GM21529 (cell line): ENCODE measurements around the gene USP2.

Experiments
- ATAC-seq: cut with Tn5 transposase; IDR thresholded peaks from one replicate; pipeline ENCODE4 v1.9.1; 2021; ENCODE audit not compliant: unreplicated experiment

Gene USP2, protein sequence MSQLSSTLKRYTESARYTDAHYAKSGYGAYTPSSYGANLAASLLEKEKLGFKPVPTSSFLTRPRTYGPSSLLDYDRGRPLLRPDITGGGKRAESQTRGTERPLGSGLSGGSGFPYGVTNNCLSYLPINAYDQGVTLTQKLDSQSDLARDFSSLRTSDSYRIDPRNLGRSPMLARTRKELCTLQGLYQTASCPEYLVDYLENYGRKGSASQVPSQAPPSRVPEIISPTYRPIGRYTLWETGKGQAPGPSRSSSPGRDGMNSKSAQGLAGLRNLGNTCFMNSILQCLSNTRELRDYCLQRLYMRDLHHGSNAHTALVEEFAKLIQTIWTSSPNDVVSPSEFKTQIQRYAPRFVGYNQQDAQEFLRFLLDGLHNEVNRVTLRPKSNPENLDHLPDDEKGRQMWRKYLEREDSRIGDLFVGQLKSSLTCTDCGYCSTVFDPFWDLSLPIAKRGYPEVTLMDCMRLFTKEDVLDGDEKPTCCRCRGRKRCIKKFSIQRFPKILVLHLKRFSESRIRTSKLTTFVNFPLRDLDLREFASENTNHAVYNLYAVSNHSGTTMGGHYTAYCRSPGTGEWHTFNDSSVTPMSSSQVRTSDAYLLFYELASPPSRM

DNA sequence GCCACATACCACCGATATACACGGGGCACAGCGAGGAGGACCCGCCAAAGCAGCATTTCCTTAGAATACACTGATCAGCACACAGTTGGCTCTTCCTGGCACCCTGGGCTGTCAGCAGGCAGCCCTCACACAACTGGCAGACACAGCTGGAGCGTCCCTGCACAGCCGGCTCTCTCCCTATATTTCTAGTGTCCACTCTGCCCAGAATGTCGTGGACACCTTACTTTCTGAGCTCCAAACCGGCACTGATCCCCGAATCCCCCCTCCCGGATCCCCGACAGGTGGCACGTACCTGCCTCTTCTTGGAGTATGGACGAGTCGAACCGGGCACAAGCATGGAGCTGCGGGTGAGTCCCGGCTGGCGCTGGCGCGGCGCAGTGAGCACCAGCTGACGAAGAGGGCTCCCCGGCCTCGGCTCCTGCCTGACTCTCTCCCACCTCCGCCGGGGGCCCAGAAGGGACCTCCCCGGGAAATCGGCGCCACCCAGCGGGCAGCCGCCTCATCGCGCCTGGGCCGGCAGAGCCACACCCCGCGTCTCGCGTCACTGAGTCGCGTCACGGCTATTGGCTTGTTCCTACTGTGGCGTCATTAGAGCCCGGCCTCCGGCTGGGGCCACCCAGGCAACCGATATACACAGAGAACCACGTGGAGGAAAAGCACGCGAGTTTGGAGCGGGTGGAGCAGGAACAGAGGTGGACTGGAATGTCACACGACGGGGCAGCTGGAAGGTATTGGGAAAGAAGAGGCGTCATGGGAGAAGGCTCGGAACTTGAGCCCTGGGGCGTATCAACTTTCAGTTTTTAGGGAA, at the start of gene USP2:
USP2 (minus strand) TSS at position 510 of the 808 bp plus-strand sequence. CDS start 8,210 bp downstream, outside the sequence.
- peak; percentile 99 for ATAC-seq

DNA sequence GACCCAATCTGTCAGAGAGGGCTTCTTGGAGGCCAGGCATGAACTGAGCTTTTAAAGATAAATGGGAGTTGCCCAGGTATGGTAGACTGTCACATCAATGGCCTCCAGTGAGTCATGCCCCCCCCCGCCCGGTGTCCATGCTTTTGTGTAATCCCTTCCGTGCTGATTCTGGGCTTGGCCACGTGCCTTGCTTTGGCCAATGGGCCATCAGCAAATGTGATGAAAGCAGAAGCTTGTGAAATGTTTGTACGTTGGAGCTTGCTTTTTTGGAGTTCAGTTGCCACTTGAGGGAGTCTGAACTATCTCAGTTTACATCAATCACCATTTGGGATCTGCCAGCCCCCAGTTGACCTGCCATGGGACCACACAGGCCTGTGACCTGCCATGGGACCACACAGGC, 45.8 kb upstream of the USP2 start:
- ATAC-seq: no peak

DNA sequence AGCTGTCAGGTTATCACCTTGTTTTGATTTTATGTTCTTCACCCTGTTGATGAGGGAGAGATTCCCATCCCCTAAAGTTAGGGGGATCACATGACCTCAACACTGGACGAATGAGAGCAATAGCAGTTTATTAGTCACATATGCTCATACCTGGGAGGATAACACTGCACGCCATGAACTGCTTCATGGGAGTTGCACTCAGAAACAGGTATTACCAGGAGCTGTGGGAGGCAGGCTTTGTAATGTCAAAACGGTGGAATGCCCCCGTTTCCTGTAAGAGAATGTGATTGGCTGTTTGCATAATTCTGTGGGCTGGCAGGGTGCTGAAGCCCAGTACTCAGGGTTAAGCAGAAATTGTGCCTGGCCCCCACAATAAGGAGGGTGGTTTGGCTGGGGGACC, 44.7 kb upstream of the USP2 start:
- ATAC-seq: no peak

DNA sequence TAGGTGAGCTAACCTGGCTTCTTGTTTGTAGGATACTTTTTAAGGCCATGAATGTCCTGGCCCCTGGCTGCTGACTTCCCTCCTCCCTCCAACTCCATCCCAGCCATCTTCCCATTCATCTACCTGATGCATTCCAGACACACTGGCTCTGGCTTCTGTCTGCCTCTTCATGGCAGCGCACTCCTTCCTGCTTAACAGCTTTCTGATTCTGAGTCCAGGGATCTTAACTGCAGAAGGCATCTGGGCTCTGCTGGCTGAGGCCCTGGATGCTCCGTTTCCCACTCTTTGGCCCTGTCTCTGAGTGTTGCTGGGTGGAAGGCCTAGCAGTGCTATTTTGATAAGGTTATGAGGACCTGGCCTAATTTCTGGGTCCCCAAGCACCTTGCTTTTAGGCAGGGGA, 43.3 kb upstream of the USP2 start:
- no peak for ATAC-seq

DNA sequence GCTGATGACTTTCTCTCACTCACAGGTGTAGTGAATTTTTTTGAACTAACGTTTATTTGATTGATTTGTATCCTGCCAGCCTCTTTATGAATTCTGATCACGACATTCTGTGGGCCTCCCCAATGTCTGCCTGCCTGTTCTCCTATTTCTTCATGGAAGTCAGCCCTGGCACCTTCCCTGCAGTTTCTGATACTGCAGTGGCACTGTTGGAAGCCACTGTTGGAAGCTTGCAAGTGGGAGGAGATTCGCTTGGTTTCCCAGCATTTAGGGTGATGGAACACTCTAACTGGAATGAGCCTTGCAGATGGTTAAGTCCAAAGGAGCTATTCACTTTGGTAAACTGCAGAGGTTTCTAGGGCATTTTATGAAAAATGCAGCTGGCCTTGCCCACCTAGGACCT, 42.8 kb upstream of the USP2 start:
- no peak for ATAC-seq

DNA sequence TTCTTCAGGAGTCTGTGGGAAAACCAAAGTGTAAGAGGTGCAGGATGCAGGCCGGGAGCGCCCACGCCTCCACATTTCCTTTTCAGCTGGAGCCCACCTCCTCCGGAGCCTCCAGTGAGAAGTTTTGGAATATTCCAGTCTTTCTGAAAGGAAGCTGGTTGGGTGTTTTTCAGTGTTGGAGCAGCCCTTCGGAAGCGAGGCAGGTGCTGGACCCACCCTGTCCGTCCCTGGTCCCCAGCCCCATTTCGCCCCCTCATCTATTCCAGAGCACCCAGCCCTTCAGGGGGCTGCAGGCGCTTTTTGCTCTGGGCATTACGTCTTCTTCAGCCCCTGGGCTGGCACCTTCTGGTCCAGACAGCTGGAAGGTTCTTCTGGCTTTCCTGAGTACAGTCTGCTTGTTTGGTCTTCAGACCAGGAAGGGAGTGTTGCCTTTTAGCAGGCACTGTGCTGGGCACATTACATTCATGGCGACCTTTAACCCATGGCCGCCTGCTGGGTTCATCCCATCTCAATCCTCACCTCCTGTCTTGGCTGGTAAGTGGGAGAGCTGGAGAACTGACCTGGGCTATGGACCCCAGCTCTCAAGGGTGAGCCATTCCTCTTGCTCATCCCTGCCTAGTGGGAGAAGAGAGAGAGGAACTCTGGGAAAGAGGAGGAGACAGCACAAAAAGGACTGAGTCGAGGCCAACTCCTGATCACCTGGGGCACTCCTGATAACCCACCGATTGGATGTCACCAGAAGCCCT, 42.2 kb upstream of the USP2 start:
- ATAC-seq: no peak

DNA sequence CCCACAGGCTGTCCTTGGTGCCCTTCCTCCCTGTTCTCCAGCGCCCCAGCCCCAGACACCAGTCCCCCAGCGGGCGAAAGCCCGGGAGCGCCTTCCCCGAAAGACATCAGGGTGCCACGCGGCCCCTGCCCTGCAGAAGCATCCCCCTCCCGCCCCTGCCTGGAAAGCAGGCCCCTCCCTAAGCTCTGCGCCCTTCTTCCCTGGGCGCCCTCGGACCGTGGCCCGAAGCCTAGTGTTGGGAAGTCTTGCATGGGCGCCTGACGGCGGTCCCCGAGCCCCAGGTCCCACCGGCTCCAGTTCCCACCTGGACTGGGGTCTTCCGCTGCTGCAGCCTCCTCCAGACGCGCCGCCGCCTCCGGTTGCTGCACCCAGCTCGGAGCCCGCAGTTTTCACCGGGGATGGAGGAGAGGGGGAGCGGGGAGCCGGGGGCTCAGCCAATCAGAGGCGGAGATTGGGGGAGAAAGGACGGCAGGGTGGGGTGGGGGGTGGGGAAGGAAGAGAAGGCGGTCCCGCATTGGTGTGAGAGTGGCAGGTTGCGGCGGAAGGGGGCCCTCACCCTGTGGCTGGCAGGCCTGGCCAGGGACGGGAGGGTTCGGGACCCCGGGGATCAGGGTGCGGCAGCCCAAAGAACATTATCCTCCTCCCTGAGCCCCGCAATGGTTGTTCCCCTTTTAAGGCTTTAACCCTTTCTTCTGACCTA, 41.5 kb upstream of the USP2 start, which contains the start of gene THY1:
THY1 (minus strand) TSS at position 364 of the 700 bp plus-strand sequence. CDS start 2,267 bp downstream, outside the sequence.
- ATAC-seq: no peak

DNA sequence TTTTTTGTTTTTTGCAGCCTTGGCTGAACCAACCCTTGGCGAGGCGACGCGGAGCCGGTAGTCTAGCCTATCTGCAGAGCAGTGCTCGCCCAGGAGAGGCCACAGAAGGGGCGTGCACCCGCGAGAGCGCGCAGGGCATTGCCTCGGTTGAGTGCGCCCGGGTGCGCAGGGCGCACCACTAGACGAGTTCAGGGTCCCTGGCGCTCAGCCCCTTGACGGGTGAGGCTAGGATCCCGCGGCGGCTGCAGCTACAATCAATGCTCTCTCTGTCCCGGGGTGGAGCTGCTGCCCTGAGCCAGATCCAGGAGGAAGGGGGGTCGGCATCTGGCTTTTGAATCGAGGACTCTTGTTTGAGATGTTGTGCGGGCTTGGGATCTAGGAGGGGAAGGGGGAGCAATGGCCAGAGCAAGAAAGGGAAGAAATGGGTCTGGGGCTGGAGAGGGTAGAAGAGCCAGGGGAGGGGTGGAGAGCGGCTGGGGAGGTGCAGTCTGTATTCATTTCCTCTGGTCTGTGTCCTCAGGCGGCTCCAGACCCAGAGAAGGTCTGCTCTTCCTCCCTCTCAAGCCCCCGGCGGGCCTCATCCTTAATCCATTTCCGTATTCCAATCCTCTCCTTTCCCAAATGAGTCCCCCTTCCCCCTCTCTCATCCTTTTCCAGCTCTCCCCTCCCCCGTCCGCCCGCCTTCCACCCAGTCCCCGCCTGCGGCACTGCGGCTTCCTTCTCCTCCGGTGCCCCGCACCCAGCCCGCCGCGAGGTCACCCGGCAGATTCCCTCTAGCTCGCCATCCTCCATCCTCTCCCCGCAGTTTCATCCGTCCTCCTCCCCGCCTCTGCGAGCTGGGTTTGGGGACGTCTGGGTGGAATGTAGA, 40.7 kb upstream of the USP2 start:
- no peak for ATAC-seq

DNA sequence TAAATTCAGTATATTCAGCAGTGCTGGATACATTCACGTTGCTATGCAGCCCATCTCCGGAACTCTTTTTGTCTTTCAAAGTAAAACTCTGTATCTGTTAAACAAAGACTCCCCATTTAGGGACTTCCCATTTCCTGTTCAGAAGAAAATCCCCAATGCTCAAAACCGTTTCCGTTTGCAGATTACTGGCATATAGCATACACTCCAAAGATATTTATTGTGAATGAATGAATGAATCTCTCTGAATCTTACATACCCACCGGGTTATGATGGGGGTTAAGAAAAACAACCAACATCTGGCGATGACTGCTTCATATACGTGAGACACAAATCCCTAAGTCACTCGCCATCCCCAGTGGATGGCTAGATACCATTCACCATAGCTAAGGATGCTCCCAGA, 39.9 kb upstream of the USP2 start:
- ATAC-seq: no peak

DNA sequence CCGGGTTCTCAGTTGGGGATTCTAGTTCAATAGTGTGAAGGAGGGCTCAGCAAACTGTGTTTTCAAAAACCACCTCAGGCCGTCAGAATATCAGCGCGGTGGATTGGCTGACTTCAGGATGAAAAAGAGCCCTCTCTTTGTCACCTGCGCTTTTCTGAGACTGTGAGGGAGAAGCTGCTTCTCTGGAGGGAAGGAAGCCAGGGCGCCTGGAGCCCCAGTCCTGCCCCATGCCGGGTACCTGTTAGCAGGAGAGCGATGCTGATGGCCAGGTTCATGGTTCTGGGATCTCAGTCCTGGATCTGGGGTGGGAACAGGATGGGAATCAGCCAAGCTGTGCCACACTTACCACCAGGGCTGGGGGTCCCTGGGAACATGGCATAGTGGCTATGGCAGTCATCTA, 39.1 kb upstream of the USP2 start:
- ATAC-seq: no peak

DNA sequence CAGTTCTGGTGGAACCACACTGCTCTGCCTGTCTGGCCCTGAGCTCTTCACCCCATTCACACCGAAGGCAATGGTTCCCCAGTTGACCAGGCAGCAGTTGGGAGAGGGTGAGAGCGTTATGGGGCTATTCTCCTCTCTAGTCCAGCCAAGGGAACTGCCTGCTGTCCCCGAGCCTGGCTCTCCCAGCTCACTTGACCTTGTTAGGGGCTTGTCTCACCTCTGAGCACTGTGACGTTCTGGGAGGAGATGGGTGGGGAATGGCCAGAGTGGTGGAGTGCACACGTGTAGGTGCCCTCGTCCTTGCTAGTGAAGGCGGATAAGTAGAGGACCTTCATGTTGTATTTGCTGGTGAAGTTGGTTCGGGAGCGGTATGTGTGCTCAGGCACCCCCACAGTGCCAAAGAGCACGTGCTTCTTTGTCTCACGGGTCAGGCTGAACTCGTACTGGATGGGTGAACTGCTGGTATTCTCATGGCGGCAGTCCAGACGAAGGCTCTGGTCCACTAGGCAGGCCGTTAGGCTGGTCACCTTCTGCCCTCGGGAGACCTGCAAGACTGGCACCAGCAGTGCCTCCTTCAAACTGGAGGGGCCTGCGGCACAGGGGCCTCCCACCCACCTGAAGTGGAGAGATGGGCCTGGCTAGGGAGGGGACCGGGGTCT, 38.5 kb upstream of the USP2 start:
- ATAC-seq: no peak

DNA sequence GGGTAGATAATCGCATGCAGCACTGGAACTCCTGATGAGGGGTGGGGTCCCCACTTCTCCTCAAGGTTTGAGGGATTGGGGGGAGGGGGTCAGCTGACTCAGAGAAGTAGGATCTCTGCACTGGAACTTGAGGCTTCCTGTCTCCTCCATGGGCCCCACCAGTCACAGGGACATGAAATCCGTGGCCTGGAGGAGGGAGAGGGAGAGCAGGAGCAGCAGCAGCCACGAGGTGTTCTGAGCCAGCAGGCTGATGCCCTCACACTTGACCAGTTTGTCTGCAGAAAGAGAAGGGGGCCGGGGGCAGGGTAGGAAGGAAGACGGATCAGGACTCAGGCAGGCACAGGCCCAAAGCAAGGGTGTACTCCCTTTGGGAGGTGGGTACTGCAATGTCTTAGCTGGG, 37.8 kb upstream of the USP2 start:
- ATAC-seq: no peak

DNA sequence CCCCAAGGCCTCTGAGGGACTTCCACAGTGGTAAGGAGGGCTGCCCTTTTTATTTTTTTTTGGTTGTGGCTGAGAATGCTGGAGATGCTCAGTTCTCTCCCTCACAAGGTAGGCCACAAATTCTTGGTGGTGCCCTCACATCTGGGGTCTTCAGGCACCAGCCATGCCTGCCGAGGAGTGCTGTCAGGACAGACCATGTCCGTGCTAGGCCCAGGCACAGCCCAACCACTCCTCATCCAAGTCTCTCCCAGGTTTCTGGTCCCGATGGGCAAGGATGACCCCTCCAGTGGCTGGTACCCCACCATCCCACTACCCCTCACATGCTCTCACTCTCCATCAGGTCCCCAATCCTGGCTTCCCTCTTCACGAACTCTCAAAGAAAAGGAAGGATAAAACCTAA, 37.3 kb upstream of the USP2 start:
- no peak for ATAC-seq

DNA sequence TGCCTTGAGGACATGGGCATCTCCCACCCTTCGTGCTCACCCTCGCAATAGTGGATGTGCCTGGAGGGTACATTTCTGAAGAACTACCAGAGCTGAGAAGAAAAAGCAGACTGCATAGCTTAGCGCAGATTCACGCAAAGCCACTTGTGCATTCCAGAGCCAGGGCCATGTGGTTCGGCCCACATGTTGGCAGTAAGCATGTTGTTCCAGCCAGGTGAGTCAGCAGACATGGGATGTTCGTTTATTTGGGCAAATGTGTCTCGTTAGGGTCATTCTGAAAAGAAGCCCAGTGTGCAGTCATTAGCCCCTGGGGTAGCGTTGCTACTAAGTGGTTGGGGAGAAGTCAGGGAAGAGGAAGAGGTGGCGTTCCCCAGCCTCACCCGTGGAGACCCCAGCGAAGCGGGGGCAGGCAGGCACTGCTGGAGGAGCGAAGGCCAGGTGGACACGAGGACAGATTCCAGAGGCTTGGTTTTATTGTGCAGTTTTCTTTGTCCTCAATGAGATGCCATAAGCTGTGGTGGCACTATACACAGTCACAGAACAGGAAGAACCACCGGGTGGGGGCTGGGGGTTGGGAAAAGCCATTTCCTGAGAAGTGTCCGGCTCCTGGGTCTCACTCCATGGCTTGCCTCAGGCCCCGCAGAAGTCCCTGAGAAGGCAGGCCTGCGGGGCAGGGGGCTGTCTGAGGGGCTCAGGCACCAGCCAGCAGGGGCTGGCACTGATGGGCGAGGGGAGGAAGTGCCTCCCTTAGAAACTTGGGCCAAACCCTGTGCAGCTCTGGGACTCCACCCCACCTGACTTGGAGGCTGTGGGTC, 36.4 kb upstream of the USP2 start:
- no peak for ATAC-seq

DNA sequence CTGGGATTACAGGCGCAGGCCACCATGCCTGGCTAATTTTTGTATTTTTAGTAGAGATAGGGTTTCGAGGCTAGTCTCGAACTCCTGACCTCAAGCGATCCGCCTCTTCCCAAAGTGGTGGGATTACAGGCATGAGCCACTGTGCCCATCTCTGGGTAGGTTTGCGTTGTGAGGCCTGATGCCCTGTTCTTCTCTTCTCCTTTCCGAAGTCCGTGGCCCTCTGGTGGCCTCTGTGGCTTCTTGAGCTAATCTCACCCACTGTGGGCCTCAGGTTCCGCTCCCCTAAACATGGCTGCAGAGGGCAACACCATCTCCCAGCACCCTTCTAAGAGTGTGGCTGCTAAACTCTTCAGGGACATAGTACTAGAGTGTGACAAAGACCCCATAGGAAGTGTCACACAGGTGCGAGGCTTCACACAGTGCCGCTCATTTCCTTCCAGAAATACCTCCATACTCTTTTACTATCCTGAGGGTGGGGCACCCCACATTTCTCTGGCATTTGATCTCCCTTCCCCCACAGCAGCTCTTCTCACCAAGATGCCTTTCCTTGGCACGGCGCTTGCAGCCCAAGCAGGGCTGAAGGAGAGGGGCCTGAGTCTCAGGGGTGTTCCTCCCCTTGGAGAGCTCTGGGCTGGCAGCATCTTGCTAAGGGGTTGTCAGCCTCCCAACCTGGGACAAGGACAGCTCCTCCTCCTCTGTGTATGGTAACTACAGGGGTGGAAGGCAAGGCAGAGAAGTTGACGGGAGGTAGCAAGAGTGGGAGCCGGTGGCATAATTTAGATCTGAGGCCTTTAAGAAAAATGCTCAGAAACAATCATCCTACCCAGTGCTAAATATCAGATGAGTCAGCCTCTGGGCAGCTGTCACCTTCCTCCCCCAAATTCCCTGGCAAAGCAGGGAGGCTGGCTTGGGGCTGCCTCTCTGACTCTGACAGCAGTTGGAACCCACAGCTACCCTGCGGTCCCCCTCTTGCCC, 35.4 kb upstream of the USP2 start:
- no peak for ATAC-seq

DNA sequence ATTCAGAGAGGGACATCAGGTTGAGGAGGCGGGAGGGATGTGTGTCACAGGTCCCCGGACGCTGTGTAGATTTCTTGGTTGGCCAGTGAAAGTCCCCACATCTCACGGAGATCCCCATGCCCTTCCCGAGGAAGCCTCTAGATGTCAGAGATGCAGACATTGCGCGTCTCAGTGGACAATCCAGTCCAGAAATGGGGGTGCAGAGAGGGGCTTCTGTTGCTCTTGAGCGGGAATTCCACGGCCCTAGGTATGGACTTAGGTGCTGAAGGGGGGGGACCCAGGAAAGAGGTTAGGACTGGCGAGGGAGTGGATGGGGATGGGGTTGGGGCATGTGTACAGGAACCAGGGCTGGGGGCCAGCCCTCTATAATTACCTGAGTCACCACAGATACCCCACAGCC, 34.5 kb upstream of the USP2 start:
- ATAC-seq: no peak

DNA sequence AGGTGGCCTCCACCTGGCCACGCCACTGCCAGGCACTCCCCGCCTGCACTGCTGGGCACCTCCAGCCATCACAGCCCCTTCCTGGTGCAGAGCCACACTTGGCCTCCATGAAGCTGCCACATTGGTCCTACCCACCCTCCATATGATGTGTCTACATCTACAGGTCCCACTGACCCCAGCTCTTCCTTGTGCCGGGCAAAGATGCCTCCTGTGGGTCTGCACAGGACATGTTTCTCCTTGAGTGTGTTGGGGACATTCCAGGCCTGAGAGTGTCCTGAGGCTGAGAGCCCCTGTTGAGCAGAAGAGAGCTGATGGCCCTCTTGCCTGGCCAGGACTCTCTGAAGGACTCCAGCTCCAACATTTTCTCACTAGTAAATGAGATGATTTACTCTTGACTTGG, 34.0 kb upstream of the USP2 start:
- ATAC-seq: no peak
